Mesenteric fat pad (tissue), 1 donor: ENCODE data around the gene PILRA. TPM values are rescaled to one million over a fixed set of nuclear protein-coding genes. Genes with fewer than 3 reads are reported as not detected.
"Not testable (repeated sequence)": the region's sequence is repeated elsewhere in the genome, so short reads cannot be mapped to it uniquely, and the experiment has no call there.

ENCODE experiments used
- DNase-seq: peaks from one replicate; pipeline ENCODE4 v3.0.0-alpha.2; 2020; ENCODE audit warnings: low spot score
- long read RNA-seq: library from polyadenylated mRNA; unstranded; transcript quantifications from one replicate; pipeline ENCODE4 v2.0.0, GENCODE V29; 2020
- total RNA-seq: library from RNA; stranded (reverse); fragmentation: NEBNext Ultra II Directional; extraction: Animal tissue kit (Norgen Biotek cat#: 25700); gene quantifications from one replicate; pipeline ENCODE4 v1.2.1, GENCODE V29; 2021
- donor health status: DM: yes; HTN: yes; CAD: no.

The PILRA gene
- 14.5 TPM for total RNA-seq
- long read RNA-seq, transcript PILRA-201 (7 exons, 1,316 nt), result major isoform, 5 of 11 reads
- long read RNA-seq, partial matches to known transcripts, result 3 of 11 reads
- long read RNA-seq, other reads (novel, unspliced or antisense), result 1 of 11 reads

DNA sequence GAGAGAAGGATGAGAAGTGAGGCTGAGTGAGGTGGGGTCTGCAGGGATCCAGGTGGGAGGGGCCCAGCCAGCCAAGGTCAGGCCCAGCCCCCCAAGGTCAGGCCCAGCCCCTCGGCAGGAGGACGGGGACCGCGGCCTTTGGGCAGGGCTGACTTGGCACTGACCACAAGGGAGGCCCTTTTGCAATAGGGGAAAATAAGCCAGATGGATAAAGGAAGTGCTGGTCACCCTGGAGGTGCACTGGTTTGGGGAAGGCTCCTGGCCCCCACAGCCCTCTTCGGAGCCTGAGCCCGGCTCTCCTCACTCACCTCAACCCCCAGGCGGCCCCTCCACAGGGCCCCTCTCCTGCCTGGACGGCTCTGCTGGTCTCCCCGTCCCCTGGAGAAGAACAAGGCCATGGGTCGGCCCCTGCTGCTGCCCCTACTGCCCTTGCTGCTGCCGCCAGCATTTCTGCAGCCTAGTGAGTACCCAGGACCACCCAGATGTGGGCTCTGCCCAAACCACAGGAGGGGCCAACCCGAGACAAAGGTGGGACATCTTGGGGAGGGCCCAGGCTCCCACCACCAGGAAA is at the start of gene PILRA:
Gene PILRA (plus strand): TSS at position 227 of the 571 bp plus-strand sequence. CDS start 170 bp downstream, at position 397.
- DNase-seq, result peak; percentile 85

DNA sequence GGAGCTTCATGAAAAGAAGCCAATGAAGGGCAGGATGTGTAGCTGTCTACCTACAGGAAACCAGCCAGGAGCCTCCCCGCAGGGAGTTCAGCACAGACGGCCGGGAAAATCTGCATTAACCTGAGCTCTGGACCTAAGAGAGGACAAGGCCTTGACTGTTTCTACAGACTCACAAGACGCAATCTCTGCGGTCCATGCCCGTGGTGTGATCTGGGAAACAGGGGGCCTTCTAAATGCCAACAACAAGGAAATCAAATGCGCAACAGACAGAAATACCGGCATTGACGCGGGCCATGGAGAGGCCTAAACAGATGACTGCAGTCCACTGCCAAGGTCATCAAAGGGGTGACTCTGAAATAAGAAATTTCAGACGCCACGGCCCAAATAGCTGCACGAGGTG is 49.1 kb upstream of the PILRA start:
- not testable (repeated sequence) for DNase-seq

- not testable (repeated sequence) for DNase-seq
These were observed 47.6 kb upstream of the PILRA start for GRCh38 chr7:100325671-100326070.

DNA sequence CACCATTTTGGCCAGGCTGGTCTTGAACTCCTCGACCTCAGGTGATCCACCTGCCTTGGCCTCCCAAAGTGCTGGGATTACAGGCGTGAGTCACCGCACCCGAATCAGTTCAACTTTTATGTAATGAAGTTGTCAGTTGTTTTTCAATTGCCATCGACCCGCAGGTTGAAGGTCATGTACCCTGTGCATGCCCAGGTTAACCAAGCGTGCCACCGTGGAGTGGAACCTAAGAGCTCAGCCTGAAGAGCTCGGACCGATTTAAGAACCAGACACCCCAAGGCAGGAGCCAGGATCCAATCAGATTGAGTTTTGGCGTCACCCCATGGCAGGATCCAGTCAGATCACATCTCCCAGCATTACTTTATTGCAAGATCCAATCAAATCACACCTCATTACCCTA is 46.4 kb upstream of the PILRA start:
- DNase-seq, result not testable (repeated sequence)

GRCh38 chr7:100335566-100336466 is 37.5 kb upstream of the PILRA start:
- peak; percentile 97 for DNase-seq

GRCh38 chr7:100338083-100338696 is 35.1 kb upstream of the PILRA start:
- DNase-seq, result not testable (repeated sequence)

GRCh38 chr7:100341286-100341685 is 32.0 kb upstream of the PILRA start:
- not testable (repeated sequence) for DNase-seq

DNA sequence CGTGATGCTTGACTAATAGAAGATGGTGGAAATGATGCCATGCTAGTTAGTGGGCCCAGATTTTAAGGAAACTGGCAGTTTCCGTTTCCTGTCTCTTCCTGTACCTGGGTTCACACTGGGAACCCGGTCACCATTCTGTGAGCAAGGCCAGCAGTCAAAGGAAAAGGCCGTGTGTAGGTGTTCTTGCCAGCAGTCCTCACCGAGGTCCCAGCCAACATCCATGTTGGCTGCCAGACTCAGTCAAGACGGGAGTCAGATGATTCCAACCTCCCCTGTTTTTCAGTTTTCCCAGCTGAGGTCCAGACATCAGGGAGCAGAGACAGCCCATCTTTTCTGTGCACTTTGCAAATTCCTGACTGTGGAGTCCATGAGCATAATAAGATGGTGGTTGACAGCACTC is 30.5 kb upstream of the PILRA start:
- no peak for DNase-seq

GRCh38 chr7:100344124-100344559 is 29.1 kb upstream of the PILRA start:
- DNase-seq, result not testable (repeated sequence)

GRCh38 chr7:100344560-100345287 is 28.6 kb upstream of the PILRA start:
- DNase-seq, result not testable (repeated sequence)

DNA sequence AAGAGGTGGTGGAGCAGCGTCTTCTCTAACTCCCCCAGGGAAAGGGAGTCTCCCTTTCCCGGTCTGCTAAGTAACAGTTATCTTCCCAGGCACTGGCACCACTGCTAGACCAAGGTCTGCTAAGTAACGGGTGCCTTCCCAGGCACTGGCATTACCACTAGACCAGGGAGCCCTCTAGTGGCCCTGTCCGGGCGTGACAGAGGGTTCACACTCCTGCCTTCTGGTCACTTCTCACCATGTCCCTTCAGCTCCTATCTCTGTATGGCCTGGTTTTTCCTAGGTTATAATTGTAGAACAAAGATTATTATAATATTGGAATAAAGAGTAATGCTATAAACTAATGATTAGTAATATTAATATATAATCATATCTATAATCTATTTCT is 28.0 kb upstream of the PILRA start:
- not testable (repeated sequence) for DNase-seq

- DNase-seq, result no peak
These were observed 26.4 kb upstream of the PILRA start for GRCh38 chr7:100346921-100347320.

DNA sequence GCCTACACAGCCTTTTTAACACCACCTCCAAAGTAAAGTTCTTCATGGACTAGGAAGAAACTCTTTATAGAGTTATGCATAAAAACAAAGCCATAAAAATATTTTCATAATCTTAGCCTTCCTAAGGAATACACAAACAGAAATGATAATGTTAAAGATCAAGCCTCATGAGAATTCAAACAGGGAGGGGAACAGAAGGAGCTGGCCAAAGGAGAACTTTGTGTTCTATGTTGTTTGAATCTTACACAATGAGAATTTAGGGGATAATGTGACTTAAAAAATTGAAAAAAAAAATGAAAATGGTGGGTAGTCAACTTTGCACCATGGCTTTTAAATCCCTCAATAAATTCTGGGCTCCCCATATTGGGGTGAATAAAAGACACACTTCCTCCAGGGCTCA is 24.5 kb upstream of the PILRA start:
- no peak for DNase-seq

DNA sequence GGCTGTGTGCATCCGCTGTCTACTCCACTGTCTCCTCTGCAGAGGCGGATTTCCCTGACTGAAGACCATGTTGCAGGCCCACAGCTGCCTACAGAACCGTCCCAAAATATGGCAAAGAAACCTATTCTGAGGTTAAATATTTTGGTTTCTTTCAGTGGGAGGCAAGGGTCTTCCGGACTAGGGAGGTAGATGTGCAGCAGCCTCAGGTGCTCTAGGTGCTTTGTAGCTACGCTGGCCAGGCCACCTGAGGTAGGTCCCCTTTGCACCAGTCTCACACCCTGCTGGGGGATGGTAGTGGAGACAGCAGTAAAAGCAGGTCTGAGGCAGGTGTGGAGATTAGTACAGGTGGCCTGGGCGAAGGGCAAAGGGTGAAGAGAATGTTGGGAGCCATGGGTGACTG is 23.5 kb upstream of the PILRA start:
- no peak for DNase-seq

GRCh38 chr7:100351657-100352058 is 21.6 kb upstream of the PILRA start:
- no peak for DNase-seq

DNA sequence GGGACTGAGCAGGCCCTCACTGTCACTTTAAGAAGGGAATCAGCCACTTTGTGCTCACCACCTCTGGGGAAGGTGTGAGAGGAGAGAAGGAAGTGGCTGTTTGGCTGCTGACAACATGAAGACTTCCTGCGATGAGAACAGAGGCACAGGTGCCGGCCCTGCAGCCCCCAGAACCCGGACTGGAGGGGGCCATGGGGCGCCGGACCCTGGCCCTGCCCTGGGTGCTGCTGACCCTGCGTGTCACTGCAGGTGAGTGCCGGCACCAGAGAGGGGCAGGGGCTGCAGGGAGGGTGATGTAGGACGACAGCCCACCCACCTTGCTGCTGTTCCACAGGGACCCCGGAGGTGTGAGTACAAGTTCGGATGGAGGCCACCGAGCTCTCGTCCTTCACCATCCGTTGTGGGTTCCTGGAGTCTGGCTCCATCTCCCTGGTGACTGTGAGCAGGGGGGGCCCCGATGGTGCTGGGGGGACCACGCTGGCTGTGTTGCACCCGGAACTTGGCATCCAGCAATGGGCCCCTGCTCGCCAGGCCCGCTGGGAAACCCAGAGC is 21.0 kb upstream of the PILRA start:
- not testable (repeated sequence) for DNase-seq

DNA sequence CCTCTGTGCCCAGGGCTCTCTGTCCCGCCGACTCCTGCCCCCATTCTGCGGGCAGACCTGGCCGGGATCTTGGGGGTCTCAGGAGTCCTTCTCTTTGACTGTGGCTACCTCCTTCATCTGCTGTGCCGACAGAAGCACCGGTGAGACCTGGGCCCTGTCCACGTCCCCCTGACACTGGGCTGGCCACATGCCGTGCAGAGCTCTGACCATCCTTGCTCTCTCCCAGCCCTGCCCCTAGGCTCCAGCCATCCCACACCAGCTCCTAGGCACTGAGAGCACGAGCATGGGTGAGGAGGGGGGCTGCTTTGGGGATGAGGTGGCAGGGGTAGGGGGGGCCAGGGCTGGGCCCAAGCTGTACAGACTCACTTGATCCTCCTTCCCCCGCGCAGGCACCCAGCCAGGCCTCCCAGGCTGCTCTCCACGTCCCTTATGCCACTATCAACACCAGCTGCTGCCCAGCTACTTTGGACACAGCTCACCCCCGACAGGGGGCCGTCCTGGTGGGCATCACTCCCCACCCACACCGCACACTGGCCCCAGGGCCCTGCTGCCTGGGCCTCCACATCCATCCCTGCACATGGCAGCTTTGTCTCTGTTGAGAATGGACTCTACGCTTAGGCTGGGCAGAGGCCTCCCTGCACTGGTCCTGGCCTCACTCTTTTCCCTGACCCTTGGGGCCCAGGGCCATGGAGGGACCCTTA is 20.2 kb upstream of the PILRA start:
- DNase-seq, result no peak

DNA sequence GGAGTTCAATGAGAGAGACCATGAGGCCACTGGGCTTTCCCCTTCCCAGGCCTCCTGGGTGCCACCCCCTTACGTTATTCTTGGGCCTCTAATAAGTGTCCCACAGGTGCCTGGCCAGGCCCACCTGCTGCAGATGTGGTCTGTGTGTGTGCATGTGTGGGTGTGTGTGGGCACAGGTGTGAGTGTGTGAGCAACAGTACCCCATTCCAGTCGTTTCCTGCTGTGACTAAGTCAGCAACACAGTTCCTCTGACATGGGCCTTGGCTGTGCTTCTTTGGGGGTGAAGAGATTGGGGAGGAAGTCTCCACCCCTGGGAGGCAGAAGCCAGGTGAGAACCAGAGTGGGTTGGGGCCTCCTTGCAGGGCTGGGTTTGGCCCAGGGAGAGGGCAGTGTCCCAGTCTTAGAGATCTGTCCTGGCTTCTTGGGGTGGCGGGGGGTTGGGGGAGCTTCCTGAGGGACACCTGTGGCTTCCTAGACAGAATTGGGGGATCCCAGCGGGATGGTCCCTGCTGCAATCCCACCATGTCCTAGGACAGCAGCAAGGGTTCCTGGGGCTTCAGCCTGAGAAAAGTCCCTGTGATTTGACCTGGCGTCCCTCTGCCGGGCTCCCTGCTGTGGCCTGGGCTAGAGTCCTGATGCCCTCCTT is 19.5 kb upstream of the PILRA start:
- DNase-seq, result no peak

DNA sequence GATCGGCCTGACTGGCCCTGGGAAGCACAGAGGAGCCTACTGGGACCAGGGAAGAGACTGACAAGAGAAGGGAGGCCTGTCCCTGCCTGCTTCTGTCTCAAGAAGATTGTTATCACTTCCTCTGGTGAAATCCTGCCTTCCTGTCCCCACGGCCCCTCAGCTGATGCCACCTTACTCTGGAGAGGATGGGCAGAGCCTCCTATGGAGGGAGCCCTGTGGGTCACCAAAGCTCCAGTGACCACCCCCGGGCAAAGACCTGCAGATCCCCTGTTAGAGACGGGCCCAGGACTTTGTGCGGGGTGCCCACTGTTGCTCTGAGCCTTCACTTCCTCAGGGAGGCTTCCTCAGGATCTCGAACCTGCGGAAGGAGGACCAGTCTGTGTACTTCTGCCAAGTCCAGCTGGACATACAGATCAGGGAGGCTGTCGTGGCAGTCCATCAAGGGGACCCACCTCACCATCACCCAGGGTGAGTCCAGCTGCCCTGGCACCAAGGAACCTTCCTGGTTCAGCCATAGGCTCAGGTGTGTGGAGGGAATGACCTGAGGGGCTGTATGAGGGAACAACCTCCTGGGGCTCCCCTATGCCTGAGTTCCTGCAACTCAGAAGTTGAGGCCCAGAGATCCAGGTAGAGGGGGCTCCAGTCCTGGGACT is 16.7 kb upstream of the PILRA start:
- no peak for DNase-seq
